ENCODE data around the gene ACVR2A. TPM values are rescaled to one million over a fixed set of nuclear protein-coding genes. Genes with fewer than 3 reads are reported as not detected.

ACVR2A gene
- total and polyA plus RNA-seq, 9 of the 15 experiments (the other 6 are each of a cell fraction or from before 2014, with no cell fraction given) = 1.2 to 3.9 (median 2.4) TPM

GRCh38 chr2:147855316-147855715 is 10.5 kb downstream of the ACVR2A start (continued):
- TF ChIP-seq ZNF511 (CRISPR knock-in tag; IDR thresholded peaks at IDR 0.05) (no peak), ZFP91 (CRISPR knock-in tag; IDR thresholded peaks at IDR 0.05) (no peak), ZBTB11 (CRISPR knock-in tag; IDR thresholded peaks at IDR 0.05) (no peak), ATF7 (IDR thresholded peaks at IDR 0.05) (no peak)

GRCh38 chr2:147855977-147856376 is 11.1 kb downstream of the ACVR2A start:
- Histone ChIP-seq H3K27ac (ENCODE audit: extremely low read depth, low read depth, low read length) (no peak overlapping the region), H3K9me1 (ENCODE audit: control insufficient read depth, insufficient read depth, low read length) (no peaks in the 10 kb centered on the region), H3K4me1 (replicated peaks in 1 of 2; ENCODE audit: control insufficient read depth in 2 of 2, insufficient read depth in 2 of 2, low read length in 2 of 2) (no peaks in the 10 kb centered on the region), H4K20me1 (replicated peaks; ENCODE audit: control insufficient read depth, insufficient read depth, low read length) (0 out of 2 replicates have a peak, but pooled peaks cover 2% of the 10 kb centered on the region), H3K4me2 (ENCODE audit: insufficient read depth, low read length) (no peak overlapping the region), H3K79me2 (ENCODE audit: control insufficient read depth, insufficient read depth, low read length) (no peaks in the 10 kb centered on the region), H3K4me3 (no peak overlapping the region), H3K9me3 (replicated peaks; ENCODE audit: control insufficient read depth, insufficient read depth, low read depth, low read length) (no peaks in the 10 kb centered on the region), H2AFZ (ENCODE audit: low read depth, low read length) (no peak overlapping the region), H3K9ac (ENCODE audit: insufficient read depth in 1 of 2, low read depth in 2 of 2, low read length in 2 of 2) (no peak overlapping the region), H3K27me3 (ENCODE audit: control insufficient read depth in 2 of 2, insufficient read depth in 2 of 2, low read length in 2 of 2) (no peaks in the 10 kb centered on the region), H3K36me3 (ENCODE audit: control insufficient read depth, insufficient read depth, low read length) (no peaks in the 10 kb centered on the region)
- FAIRE-seq (no peak), ATAC-seq (no peak), DNase-seq (ENCODE audit: extremely low read depth in 1 of 4, low spot score in 3 of 4) (no peak)
- POLR2A ChIA-PET = no interaction called here
- intact Hi-C loops (cut with micrococcal nuclease) = no loop called here
- CTCF ChIA-PET (ENCODE audit: low intra/inter-chr PET ratio) = no interaction called here
- BruUV-seq (replicated peaks) = no TSS peak
- in situ Hi-C loops (cut with MboI) = no loop called here
- TF ChIP-seq RNF219 (CRISPR knock-in tag; IDR thresholded peaks at IDR 0.05) (no peak), ZMIZ1 (IDR thresholded peaks at IDR 0.05; ENCODE audit: low read depth in 2 of 2, low read length in 2 of 2) (no peak)
